ENCODE results near the gene DCXR. TPM values are rescaled to one million over a fixed set of nuclear protein-coding genes. Genes with fewer than 3 reads are reported as not detected.

The DCXR gene
- 100 to 1,000 TPM; 122 to 358 (median 211) TPM for total RNA-seq

- peak in 3 of 4 donors; percentile 62 to 98 (median 97) for TF ChIP-seq POLR2A (IDR thresholded peaks at IDR 0.05)
- TF ChIP-seq, protein P1, sequence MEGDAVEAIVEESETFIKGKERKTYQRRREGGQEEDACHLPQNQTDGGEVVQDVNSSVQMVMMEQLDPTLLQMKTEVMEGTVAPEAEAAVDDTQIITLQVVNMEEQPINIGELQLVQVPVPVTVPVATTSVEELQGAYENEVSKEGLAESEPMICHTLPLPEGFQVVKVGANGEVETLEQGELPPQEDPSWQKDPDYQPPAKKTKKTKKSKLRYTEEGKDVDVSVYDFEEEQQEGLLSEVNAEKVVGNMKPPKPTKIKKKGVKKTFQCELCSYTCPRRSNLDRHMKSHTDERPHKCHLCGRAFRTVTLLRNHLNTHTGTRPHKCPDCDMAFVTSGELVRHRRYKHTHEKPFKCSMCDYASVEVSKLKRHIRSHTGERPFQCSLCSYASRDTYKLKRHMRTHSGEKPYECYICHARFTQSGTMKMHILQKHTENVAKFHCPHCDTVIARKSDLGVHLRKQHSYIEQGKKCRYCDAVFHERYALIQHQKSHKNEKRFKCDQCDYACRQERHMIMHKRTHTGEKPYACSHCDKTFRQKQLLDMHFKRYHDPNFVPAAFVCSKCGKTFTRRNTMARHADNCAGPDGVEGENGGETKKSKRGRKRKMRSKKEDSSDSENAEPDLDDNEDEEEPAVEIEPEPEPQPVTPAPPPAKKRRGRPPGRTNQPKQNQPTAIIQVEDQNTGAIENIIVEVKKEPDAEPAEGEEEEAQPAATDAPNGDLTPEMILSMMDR (IDR thresholded peaks at IDR 0.05) = peak; percentile 84 to 95 (median 93)
- TF ChIP-seq POLR2AphosphoS5 (IDR thresholded peaks at IDR 0.05) = peak; percentile 83 to 99
- TF ChIP-seq EP300 (IDR thresholded peaks at IDR 0.05) = peak in 1 of 4 donors; percentile 27
- Histone ChIP-seq H3K36me3 (peaks cover 0 to 13% (median 0%) of the 10 kb centered on the region in 4 donors), H3K4me1 (peaks cover 15 to 29% (median 20%) of the 10 kb centered on the region in 4 donors), H3K4me3 (peak within 1 kb of the TSS; percentile 64 to 78 (median 74)), H3K27ac (peak within 1 kb of the TSS; percentile 90 to 94 (median 90)), H3K9me3 (no peaks in the 10 kb centered on the region), H3K27me3 (no peaks in the 10 kb centered on the region)
- WGBS, 2 donors = 0% methylated on average over 5 to 38 of the region's 92 CpGs
- ATAC-seq (ENCODE audit: low FRiP score in 2 of 2) = peak; percentile 97 to 99
- DNase-seq = peak; percentile 99 to 100
These were observed at the start of gene DCXR for GRCh38 chr17:82037092-82037888. Gene DCXR (minus strand): TSS chr17:82037697. CDS start chr17:82037682, 15 bp downstream.

DNA sequence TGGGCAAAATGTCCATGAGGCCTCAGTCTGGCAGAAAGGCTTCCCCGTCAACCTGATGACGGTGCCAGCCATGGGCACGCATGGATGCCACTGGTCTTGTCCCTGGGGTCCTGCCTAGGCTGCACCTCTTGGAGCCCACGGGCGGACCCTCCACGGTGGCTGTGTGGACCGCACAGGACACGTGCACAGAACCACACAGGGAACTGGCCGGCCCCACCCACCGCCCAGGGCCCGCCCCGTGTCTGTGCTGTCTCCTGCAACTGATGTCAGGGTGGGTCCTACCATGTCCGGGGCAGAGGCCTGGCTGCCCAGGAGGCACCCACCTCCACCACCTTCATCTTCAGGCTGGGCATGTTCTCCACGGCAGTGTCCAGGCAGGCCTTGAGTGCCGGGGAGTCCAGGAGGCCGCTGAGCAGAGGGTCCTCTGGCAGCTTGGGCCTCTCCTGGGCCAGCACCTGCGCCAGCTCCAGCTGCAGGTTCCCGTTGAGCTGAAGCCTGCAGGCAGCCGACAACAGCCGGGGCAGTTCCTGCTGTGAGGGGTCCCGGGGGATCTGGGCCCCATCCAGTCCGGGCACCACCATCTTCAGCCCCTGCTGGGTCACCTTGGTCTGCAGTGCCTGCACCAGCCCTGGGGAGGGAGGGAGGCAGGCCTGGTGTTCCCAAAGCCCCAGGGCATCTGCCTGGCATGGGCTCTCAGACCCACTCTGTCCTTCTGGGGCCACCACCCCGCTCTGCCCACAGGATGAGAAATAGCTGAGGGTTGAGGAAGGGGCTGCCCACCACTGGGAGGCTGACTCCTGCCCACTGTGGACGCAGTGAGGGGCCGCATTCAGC lies 48.7 kb upstream of the DCXR start:
- ATAC-seq (ENCODE audit: low FRiP score in 2 of 2) = no peak
- Histone ChIP-seq H3K4me1 (no peaks in the 10 kb centered on the region), H3K9me3 (no peaks in the 10 kb centered on the region), H3K27me3 (no peaks in the 10 kb centered on the region), H3K36me3 (peaks cover 93 to 100% (median 99%) of the 10 kb centered on the region in 4 donors), H3K4me3 (no peak overlapping the region), H3K27ac (no peak overlapping the region)
- WGBS, 2 donors = 96 to 100% methylated on average over 2 to 23 of the region's 25 CpGs
- no peak for TF ChIP-seq EP300 (IDR thresholded peaks at IDR 0.05)
- no peak for TF ChIP-seq POLR2A (IDR thresholded peaks at IDR 0.05)
- TF ChIP-seq POLR2AphosphoS5 (IDR thresholded peaks at IDR 0.05) = no peak
- TF ChIP-seq, protein P1 (IDR thresholded peaks at IDR 0.05) = no peak
- peak in 1 of 2 donors; percentile 76 for DNase-seq

- H3K27me3 ChIP-seq = no peaks in the 10 kb centered on the region
- ATAC-seq (ENCODE audit: low FRiP score in 2 of 2) (no peak), DNase-seq (peak in 1 of 2 donors; percentile 78)
- 88 to 96% methylated on average over 25 to 26 of the region's 49 CpGs for WGBS, 2 donors
- H3K4me1 ChIP-seq = no peaks in the 10 kb centered on the region
- H3K4me3 ChIP-seq = no peak overlapping the region
- H3K27ac ChIP-seq = no peak overlapping the region
- no peak for TF ChIP-seq POLR2AphosphoS5 (IDR thresholded peaks at IDR 0.05)
- no peak for TF ChIP-seq POLR2A (IDR thresholded peaks at IDR 0.05)
- no peak for TF ChIP-seq EP300 (IDR thresholded peaks at IDR 0.05)
- peaks cover 92 to 100% (median 99%) of the 10 kb centered on the region in 4 donors for H3K36me3 ChIP-seq
- no peaks in the 10 kb centered on the region for H3K9me3 ChIP-seq
These were observed 47.7 kb upstream of the DCXR start for GRCh38 chr17:82085031-82085861.

GRCh38 chr17:82084373-82085030 lies 47.0 kb upstream of the DCXR start:
- Histone ChIP-seq H3K9me3 (no peaks in the 10 kb centered on the region), H3K36me3 (peaks cover 92 to 100% (median 99%) of the 10 kb centered on the region in 4 donors), H3K4me3 (no peak overlapping the region), H3K4me1 (no peaks in the 10 kb centered on the region), H3K27ac (no peak overlapping the region), H3K27me3 (no peaks in the 10 kb centered on the region)
- TF ChIP-seq, protein P1 (IDR thresholded peaks at IDR 0.05) = no peak
- ATAC-seq (ENCODE audit: low FRiP score in 2 of 2) (no peak), DNase-seq (peak in 1 of 2 donors; percentile 77)
- whole genome bisulfite sequencing, 2 donors = 92 to 94% methylated on average over 21 to 29 of the region's 31 CpGs

Measured in upper lobe of left lung (tissue), 6 donors.